Endothelial cell of umbilical vein (primary cell): ENCODE measurements around the gene ABCC4. TPM values are rescaled to one million over a fixed set of nuclear protein-coding genes. Genes with fewer than 3 reads are reported as not detected.

ENCODE experiments used
- BruUV-seq: library from RNA; stranded (reverse); fragments of 400-500 nt; replicated peaks from 2 replicates; lab custom pipeline; 2021; lab: Mats Ljungman, UMichigan
- CTCF ChIA-PET: fragments of 300-600, 350-600 bp; sonication (Branson Sonifier 250); formaldehyde crosslinking; loops from one replicate; lab custom pipeline; 2021; ENCODE audit warnings: antibody characterized with exemption, inconsistent platforms; lab: Charles Lee
- POLR2A ChIA-PET: fragments of 300-600, 350-600 bp; sonication (Branson Sonifier 250); formaldehyde crosslinking; loops from one replicate; lab custom pipeline; 2021; ENCODE audit warnings: antibody characterized with exemption, inconsistent platforms; lab: Charles Lee
- DNase-seq: peaks from one replicate; pipeline ENCODE4 v3.0.0-alpha.2; 2011; ENCODE audit warnings: low read depth, low spot score
- FAIRE-seq: peaks from 2 replicates; lab custom pipeline; 2011; peaks lifted over from hg19 to GRCh38; lab: Jason Lieb, UNC
- H2AFZ ChIP-seq: 2 replicates; pipeline ENCODE4 v1.6.0; 2012; ENCODE audit warnings: low read depth, low read length, control low read depth, inconsistent platforms
- H3K27ac ChIP-seq: 2 replicates; pipeline ENCODE4 v1.5.1; 2011; ENCODE audit warnings: low read depth, mild to moderate bottlenecking, control low read depth, low read length, moderate library complexity; ENCODE audit not compliant: insufficient read depth
- H3K27me3 ChIP-seq, 2 experiments: 2 replicates each; pipeline versions ENCODE4 v1.6.0 to v1.6.1; 2011; ENCODE audit warnings: low read length in 2 of 2, mixed read lengths in 1 of 2; ENCODE audit not compliant: control insufficient read depth in 2 of 2, insufficient read depth in 2 of 2
- H3K36me3 ChIP-seq, 2 experiments: 2 replicates in 1 of 2; 3 replicates in 1 of 2; pipeline ENCODE4 v1.5.1; 2011; ENCODE audit warnings: low read length in 2 of 2, mild to moderate bottlenecking in 1 of 2, moderate library complexity in 1 of 2; ENCODE audit not compliant: control insufficient read depth in 2 of 2, insufficient read depth in 2 of 2; ENCODE audit errors: extremely low read depth in 1 of 2
- H3K4me1 ChIP-seq: 3 replicates; pipeline ENCODE4 v1.5.1; 2011; ENCODE audit warnings: mild to moderate bottlenecking, low read length; ENCODE audit not compliant: control insufficient read depth, insufficient read depth; ENCODE audit errors: extremely low read depth
- H3K4me2 ChIP-seq: 2 replicates; pipeline ENCODE4 v1.6.1; 2011; ENCODE audit warnings: low read length, control low read depth, mixed read lengths; ENCODE audit not compliant: insufficient read depth
- H3K4me3 ChIP-seq, 3 experiments: fragments of 200-600 bp in 1 of 3; sonication (generic), shearing (Covaris generic) in 1 of 3; replicated peaks in 1 of 3; 2 replicates each; pipeline ENCODE4 v1.5.1; 2011 to 2016; ENCODE audit warnings: control low read depth in 3 of 3, low read length in 3 of 3, mild to moderate bottlenecking in 2 of 3, inconsistent platforms in 1 of 3, low read depth in 1 of 3, moderate library complexity in 1 of 3; ENCODE audit not compliant: insufficient read depth in 1 of 3
- H3K79me2 ChIP-seq: 2 replicates; pipeline ENCODE4 v1.6.0; 2012; ENCODE audit warnings: low read length, inconsistent platforms; ENCODE audit not compliant: control insufficient read depth, insufficient read depth
- H3K9ac ChIP-seq: replicated peaks from 2 replicates; pipeline ENCODE3; 2011; ENCODE audit warnings: low read length, control low read depth; ENCODE audit not compliant: insufficient read depth; ENCODE audit errors: extremely low read depth
- H3K9me1 ChIP-seq: replicated peaks from 3 replicates; pipeline ENCODE4 v1.6.0; 2011; ENCODE audit warnings: mild to moderate bottlenecking, low read length; ENCODE audit not compliant: control insufficient read depth, insufficient read depth; ENCODE audit errors: extremely low read depth
- H3K9me3 ChIP-seq: replicated peaks from 2 replicates; pipeline ENCODE4 v1.5.1; 2012; ENCODE audit warnings: low read length, inconsistent platforms; ENCODE audit not compliant: control insufficient read depth, insufficient read depth
- H4K20me1 ChIP-seq: replicated peaks from 2 replicates; pipeline ENCODE3; 2011; ENCODE audit warnings: mild to moderate bottlenecking, low read length; ENCODE audit not compliant: control insufficient read depth, insufficient read depth; ENCODE audit errors: extremely low read depth
- CTCF ChIP-seq, 2 donors: IDR thresholded peaks; 1 replicate in 1 of 2; 2 replicates in 1 of 2; pipeline ENCODE4 v1.5.1; 2011; ENCODE audit warnings: low read length in 2 of 2, mild to moderate bottlenecking in 2 of 2, moderate library complexity in 2 of 2, control low read depth in 1 of 2, inconsistent platforms in 1 of 2, low read depth in 1 of 2; ENCODE audit not compliant: insufficient read depth in 1 of 2; ENCODE audit errors: extremely low read depth in 1 of 2
- EZH2 ChIP-seq: IDR thresholded peaks from 2 replicates; pipeline ENCODE4 v1.6.1; 2012; ENCODE audit warnings: borderline replicate concordance, low read depth, mild to moderate bottlenecking, moderate library complexity, low read length, inconsistent platforms; ENCODE audit not compliant: severe bottlenecking
- FOS ChIP-seq: IDR thresholded peaks from 2 replicates; pipeline ENCODE4 v1.6.1; 2011; ENCODE audit warnings: mild to moderate bottlenecking, low read length, moderate library complexity, borderline replicate concordance; ENCODE audit not compliant: insufficient read depth
- GATA2 ChIP-seq: IDR thresholded peaks from 2 replicates; pipeline ENCODE4 v1.7.0; 2011; ENCODE audit warnings: low read depth, mild to moderate bottlenecking, moderate library complexity, mixed read lengths, low read length; ENCODE audit not compliant: insufficient read length, insufficient read depth
- JUN ChIP-seq: IDR thresholded peaks from 2 replicates; pipeline ENCODE4 v1.6.1; 2011; ENCODE audit warnings: borderline replicate concordance, low read depth; ENCODE audit not compliant: insufficient read length, insufficient read depth
- MAX ChIP-seq: IDR thresholded peaks from 2 replicates; pipeline ENCODE4 v1.6.1; 2011; ENCODE audit not compliant: insufficient read depth, insufficient read length
- MYC ChIP-seq: IDR thresholded peaks from one replicate; pipeline ENCODE4 v1.6.1; 2011; ENCODE audit warnings: mild to moderate bottlenecking, low read depth, low read length
- POLR2A ChIP-seq: IDR thresholded peaks from 2 replicates; pipeline ENCODE4 v1.6.1; 2012; ENCODE audit warnings: low read depth, mild to moderate bottlenecking, control low read depth, low read length
- POLR2AphosphoS5 ChIP-seq: IDR thresholded peaks from 2 replicates; pipeline ENCODE4 v1.6.1; 2012; ENCODE audit warnings: low read depth, mild to moderate bottlenecking, control low read depth, low read length, moderate library complexity; ENCODE audit not compliant: insufficient read depth
- dilution Hi-C: fragments of 300-500 bp; cut with MboI; formaldehyde crosslinking; loops from one replicate; pipeline ENCODE4 v1.15.0; 2019; ENCODE audit warnings: low sequenced_read_pairs; ENCODE audit not compliant: extremely low pct_ligation_motif_present
- intact Hi-C: fragments of 100-400 bp; cut with micrococcal nuclease; formaldehyde crosslinking; loops from one replicate; pipeline ENCODE4 v1.10.0; 2022
- polyA plus RNA-seq, 4 experiments: library from polyadenylated mRNA; depleted of rRNA in 3 of 4; stranded (reverse) in 3 of 4; unstranded in 1 of 4; fragments of >200 nt; gene quantifications; 2 replicates each; pipeline versions ENCODE4 v1.2.1 to v1.2.3, GENCODE V29; 2011 to 2012; ENCODE audit warnings: missing spikeins in 1 of 4
- total RNA-seq: library from RNA; stranded (reverse); gene quantifications from 2 replicates; pipeline ENCODE4 v1.2.3, GENCODE V29; 2021

The ABCC4 gene
- total and polyA plus RNA-seq, 2 donors (not counting 3 experiments of a cell fraction or from before 2014, with no cell fraction given), result 9.2 to 15.9 TPM

- Histone ChIP-seq H3K27ac (peak overlapping the region; percentile 65), H3K79me2 (no peaks in the 10 kb centered on the region), H3K9ac (no peak overlapping the region), H3K27me3 (no peaks in the 10 kb centered on the region), H3K9me1 (no peaks in the 10 kb centered on the region), H3K36me3 (no peaks in the 10 kb centered on the region), H4K20me1 (no peaks in the 10 kb centered on the region), H2AFZ (peak overlapping the region; percentile 52), H3K4me2 (peak overlapping the region; percentile 71), H3K4me1 (peaks cover 43% of the 10 kb centered on the region), H3K9me3 (no peaks in the 10 kb centered on the region), H3K4me3 (peak overlapping the region in 1 of 3 experiments; percentile 13)
- TF ChIP-seq MYC (no peak), EZH2 (no peak), GATA2 (no peak), POLR2AphosphoS5 (no peak), FOS (no peak), JUN (no peak)
- DNase-seq (no peak), FAIRE-seq (peak; percentile 76)
- CTCF ChIA-PET, result interaction anchor here (0.6 to 1.6 kb wide), 2 partner anchors 41 to 289 kb away, joined by 3 to 4 read pairs; no protein-coding TSS in a partner anchor
- POLR2A ChIA-PET, result no interaction called here
- intact Hi-C loops, result loop anchor here (1.0 kb wide), 1 partner anchor 39 kb away; no protein-coding TSS in a partner anchor
- BruUV-seq, result no TSS peak
- dilution Hi-C loops, result no loop called here
Measured at GRCh38 chr13:95115525-95115924, 185.7 kb downstream of the ABCC4 start.

GRCh38 chr13:95113601-95114000 lies 187.7 kb downstream of the ABCC4 start:
- DNase-seq (no peak), FAIRE-seq (no peak)
- intact Hi-C loops (loop anchor here (2.0 kb wide), 2 partner anchors 15 to 29 kb away; no protein-coding TSS in a partner anchor), dilution Hi-C loops (no loop called here)
- TF ChIP-seq FOS (no peak), EZH2 (no peak), POLR2AphosphoS5 (no peak), MAX (no peak), POLR2A (no peak), MYC (no peak), CTCF (IDR thresholded peaks at IDR 0.05; ENCODE audit: extremely low read depth in 1 of 2, insufficient read depth in 1 of 2, low read depth in 1 of 2, low read length in 2 of 2) (no peak), JUN (no peak), GATA2 (no peak)
- H3K9ac ChIP-seq, result no peak overlapping the region
- BruUV-seq, result no TSS peak
- H3K79me2 ChIP-seq, result no peaks in the 10 kb centered on the region
- no peak overlapping the region for H3K4me2 ChIP-seq
- no peaks in the 10 kb centered on the region for H3K9me3 ChIP-seq
- no peaks in the 10 kb centered on the region for H3K36me3 ChIP-seq
- no peaks in the 10 kb centered on the region for H3K9me1 ChIP-seq
- POLR2A ChIA-PET, result no interaction called here
- H4K20me1 ChIP-seq, result no peaks in the 10 kb centered on the region
- no peak overlapping the region for H3K4me3 ChIP-seq
- CTCF ChIA-PET, result interaction anchor here (1.1 to 1.9 kb wide), 4 partner anchors 12 to 494 kb away, joined by 3 to 6 read pairs (median 4); no protein-coding TSS in a partner anchor
- H3K27ac ChIP-seq, result peak overlapping the region; percentile 39
- H3K27me3 ChIP-seq, result no peaks in the 10 kb centered on the region
- H3K4me1 ChIP-seq, result peaks cover 43% of the 10 kb centered on the region
- H2AFZ ChIP-seq, result no peak overlapping the region
